Panc1 (cell line): Measurements from ENCODE around the gene NUTM2B.
"Not testable (repeated sequence)": the region's sequence is repeated elsewhere in the genome, so short reads cannot be mapped to it uniquely, and the experiment has no call there.

ENCODE experiments used
- CTCF ChIP-seq: fragments of 450-650 bp; IDR thresholded peaks from 2 replicates; pipeline ENCODE4 v1.5.1; 2017; ENCODE audit warnings: mild to moderate bottlenecking
- POLR2AphosphoS5 ChIP-seq: IDR thresholded peaks from 2 replicates; pipeline ENCODE4 v1.6.1; 2012; ENCODE audit warnings: mild to moderate bottlenecking, low read depth, low read length, moderate library complexity
- SIN3A ChIP-seq: IDR thresholded peaks from 2 replicates; pipeline ENCODE4 v1.6.1; 2012; ENCODE audit warnings: low read depth, mild to moderate bottlenecking, low read length, moderate library complexity, borderline replicate concordance; ENCODE audit not compliant: insufficient read depth

GRCh38 chr10:79714976-79715375 lies 11.9 kb downstream of the NUTM2B start:
- not testable (repeated sequence) for TF ChIP-seq CTCF, POLR2AphosphoS5, SIN3A
